ENCODE measurements around the gene LHX6. TPM values are rescaled to one million over a fixed set of nuclear protein-coding genes. Genes with fewer than 3 reads are reported as not detected.

Gene LHX6
- total and polyA plus RNA-seq, 2 of the 8 experiments (the other 6 are each of a cell fraction or from before 2014, with no cell fraction given): 0.92 to 1.2 TPM

DNA sequence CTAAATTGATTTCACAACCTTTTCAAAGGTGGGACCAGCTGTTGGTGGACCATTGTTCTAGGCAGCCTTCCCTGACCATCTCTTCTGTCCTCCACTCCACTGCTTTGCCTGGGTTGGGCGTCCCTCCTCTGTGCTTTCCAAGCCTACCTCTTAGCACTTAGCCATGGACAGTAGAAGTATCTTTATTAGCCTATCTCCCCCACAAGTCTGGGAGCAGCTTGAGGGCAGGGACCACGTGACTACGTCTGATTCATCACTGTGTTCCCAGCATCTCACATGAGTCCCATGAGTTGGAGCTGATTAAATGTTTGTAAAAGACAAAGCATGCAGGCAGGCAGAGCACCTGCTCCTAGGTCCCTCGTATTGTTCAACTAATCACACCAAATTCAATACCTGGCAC lies 48.1 kb downstream of the LHX6 start:
- Histone ChIP-seq H3K4ac (replicated peaks; ENCODE audit: insufficient read length, low read depth, low read length) (no peak overlapping the region), H2BK5ac (ENCODE audit: low read depth, low read length) (no peak overlapping the region), H4K5ac (ENCODE audit: insufficient read length, low read depth, low read length) (no peak overlapping the region), H3K9ac (replicated peaks in 1 of 4; ENCODE audit: extremely low read depth in 1 of 4, low read depth in 3 of 4, low read length in 3 of 4) (no peak overlapping the region), H2AFZ (ENCODE audit: low read length) (no peak overlapping the region), H3K4me3 (ENCODE audit: extremely low read depth in 1 of 4, insufficient read depth in 2 of 4, low read depth in 3 of 4, low read length in 4 of 4) (no peak overlapping the region), H3K18ac (ENCODE audit: extremely low read depth, low read length) (no peak overlapping the region), H3K79me2 (ENCODE audit: control insufficient read depth in 1 of 2, insufficient read depth in 2 of 2, low read length in 2 of 2) (no peaks in the 10 kb centered on the region), H3K4me2 (ENCODE audit: insufficient read depth in 1 of 2, low read depth in 2 of 2, low read length in 2 of 2) (no peak overlapping the region), H3K23me2 (ENCODE audit: low read depth, low read length) (no peaks in the 10 kb centered on the region), H4K20me1 (replicated peaks in 1 of 2; ENCODE audit: control insufficient read depth in 1 of 2, insufficient read depth in 2 of 2, low read length in 2 of 2) (no peaks in the 10 kb centered on the region), H2BK20ac (ENCODE audit: low read length) (no peak overlapping the region), H3K14ac (ENCODE audit: insufficient read length) (no peak overlapping the region), H3K4me1 (replicated peaks in 1 of 4; ENCODE audit: control insufficient read depth in 3 of 4, insufficient read depth in 4 of 4, low read length in 3 of 4) (no peaks in the 10 kb centered on the region; a peak in 1 of 7 replicates), H4K91ac (replicated peaks; ENCODE audit: insufficient read length, low read length) (no peak overlapping the region), H3K36me3 (ENCODE audit: control insufficient read depth in 2 of 4, insufficient read depth in 4 of 4, low read length in 3 of 4) (no peaks in the 10 kb centered on the region), H2BK12ac (ENCODE audit: low read depth, low read length) (no peak overlapping the region), H3K56ac (replicated peaks; ENCODE audit: insufficient read length, low read depth, low read length) (no peak overlapping the region), H2AK5ac (ENCODE audit: low read depth, low read length) (no peak overlapping the region), H3K9me3 (ENCODE audit: insufficient read depth in 2 of 2, low read depth in 1 of 2, low read length in 1 of 2) (no peaks in the 10 kb centered on the region), H2BK15ac (ENCODE audit: low read length) (no peak overlapping the region), H3K79me1 (ENCODE audit: low read depth, low read length) (no peaks in the 10 kb centered on the region), H3K23ac (ENCODE audit: insufficient read length) (no peak overlapping the region), H3K27me3 (replicated peaks in 1 of 4; ENCODE audit: control insufficient read depth in 3 of 4, extremely low read depth in 1 of 4, insufficient read depth in 3 of 4, low read length in 3 of 4) (no peaks in the 10 kb centered on the region), H4K8ac (ENCODE audit: extremely low read depth, insufficient read depth, low read length) (no peak overlapping the region), H3K27ac (ENCODE audit: low read depth, low read length) (no peak overlapping the region), H2BK120ac (replicated peaks; ENCODE audit: low read depth, low read length) (no peak overlapping the region)
- WGBS, 2 experiments (ENCODE audit: extremely low coverage in 1 of 2, insufficient coverage in 1 of 2, insufficient read length in 1 of 2, insufficient replicate concordance in 2 of 2, low coverage in 1 of 2, low lambda C conversion rate in 2 of 2, missing lambda C conversion rate in 1 of 2): 58% methylated on average over 4 of the region's 4 CpGs; no CpG with 5 or more reads in 1 of the 2 experiments
- no peak for FAIRE-seq
- ChIA-PET CTCF (ENCODE audit: partially characterized antibody) (interaction anchor here (0.6 to 3.7 kb wide), 5 partner anchors 11 to 626 kb away, joined by 3 to 16 read pairs (median 3); partner anchors contain the start of gene NDUFA8), POLR2A (ENCODE audit: partially characterized antibody) (interaction anchor here (1.5 kb wide), 1 partner anchor 48 kb away, joined by 3 read pairs; the partner anchor contains the start of gene LHX6)
- DNase-seq (ENCODE audit: low read depth in 1 of 2, low spot score in 2 of 2): no peak
- TF ChIP-seq CBX5 (IDR thresholded peaks at IDR 0.05; ENCODE audit: low read depth, low read length) (no peak), CBX8 (IDR thresholded peaks at IDR 0.05; ENCODE audit: borderline replicate concordance, low read depth, low read length) (no peak), GTF2F1 (IDR thresholded peaks at IDR 0.05; ENCODE audit: borderline replicate concordance, low read depth, low read length) (no peak), BCL11A (IDR thresholded peaks at IDR 0.05; ENCODE audit: low read depth in 2 of 2, low read length in 2 of 2) (no peak), CHD2 (IDR thresholded peaks at IDR 0.05; ENCODE audit: low read length) (no peak), RAD21 (IDR thresholded peaks at IDR 0.05 in 1 of 2, conservative IDR thresholded peaks at IDR 0.05 in 1 of 2; ENCODE audit: low read depth in 2 of 2, low read length in 2 of 2) (no peak), POLR2AphosphoS5 (IDR thresholded peaks at IDR 0.05; ENCODE audit: low read depth, low read length) (no peak), CEBPB (IDR thresholded peaks at IDR 0.05; ENCODE audit: low read depth, low read length) (no peak), JUN (IDR thresholded peaks at IDR 0.05; ENCODE audit: low read depth, low read length) (no peak)
- TF ChIP-seq, protein P1, sequence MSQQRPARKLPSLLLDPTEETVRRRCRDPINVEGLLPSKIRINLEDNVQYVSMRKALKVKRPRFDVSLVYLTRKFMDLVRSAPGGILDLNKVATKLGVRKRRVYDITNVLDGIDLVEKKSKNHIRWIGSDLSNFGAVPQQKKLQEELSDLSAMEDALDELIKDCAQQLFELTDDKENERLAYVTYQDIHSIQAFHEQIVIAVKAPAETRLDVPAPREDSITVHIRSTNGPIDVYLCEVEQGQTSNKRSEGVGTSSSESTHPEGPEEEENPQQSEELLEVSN (IDR thresholded peaks at IDR 0.05): no peak
- TF ChIP-seq, protein P2, sequence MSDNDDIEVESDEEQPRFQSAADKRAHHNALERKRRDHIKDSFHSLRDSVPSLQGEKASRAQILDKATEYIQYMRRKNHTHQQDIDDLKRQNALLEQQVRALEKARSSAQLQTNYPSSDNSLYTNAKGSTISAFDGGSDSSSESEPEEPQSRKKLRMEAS (IDR thresholded peaks at IDR 0.05): no peak
- TF ChIP-seq, protein P3, sequence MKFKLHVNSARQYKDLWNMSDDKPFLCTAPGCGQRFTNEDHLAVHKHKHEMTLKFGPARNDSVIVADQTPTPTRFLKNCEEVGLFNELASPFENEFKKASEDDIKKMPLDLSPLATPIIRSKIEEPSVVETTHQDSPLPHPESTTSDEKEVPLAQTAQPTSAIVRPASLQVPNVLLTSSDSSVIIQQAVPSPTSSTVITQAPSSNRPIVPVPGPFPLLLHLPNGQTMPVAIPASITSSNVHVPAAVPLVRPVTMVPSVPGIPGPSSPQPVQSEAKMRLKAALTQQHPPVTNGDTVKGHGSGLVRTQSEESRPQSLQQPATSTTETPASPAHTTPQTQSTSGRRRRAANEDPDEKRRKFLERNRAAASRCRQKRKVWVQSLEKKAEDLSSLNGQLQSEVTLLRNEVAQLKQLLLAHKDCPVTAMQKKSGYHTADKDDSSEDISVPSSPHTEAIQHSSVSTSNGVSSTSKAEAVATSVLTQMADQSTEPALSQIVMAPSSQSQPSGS (IDR thresholded peaks at IDR 0.05; ENCODE audit: low read length): no peak
